ENCODE results near the gene IFIT3. TPM values are rescaled to one million over a fixed set of nuclear protein-coding genes. Genes with fewer than 3 reads are reported as not detected.

The IFIT3 gene
- total RNA-seq, 1 donor from 2014 or later, result 16.8 TPM

GRCh38 chr10:89299031-89299430, 28.8 kb upstream of the IFIT3 start:
- H3K4me3 Mint-ChIP-seq (ENCODE audit: unreplicated experiment), result no peak overlapping the region
- no peak for DNase-seq (ENCODE audit: low spot score)
- TF ChIP-seq CTCF (IDR thresholded peaks at IDR 0.05; ENCODE audit: unreplicated experiment), result no peak
- peaks cover 31% of the 10 kb centered on the region for H3K4me1 Mint-ChIP-seq (ENCODE audit: unreplicated experiment)
- H3K27me3 Mint-ChIP-seq (ENCODE audit: unreplicated experiment), result peaks cover 5% of the 10 kb centered on the region
- H3K27ac Mint-ChIP-seq (ENCODE audit: unreplicated experiment), result no peak overlapping the region
- no peaks in the 10 kb centered on the region for H3K9me3 Mint-ChIP-seq (ENCODE audit: unreplicated experiment)
- H3K36me3 Mint-ChIP-seq (ENCODE audit: low read depth, unreplicated experiment), result no peaks in the 10 kb centered on the region

- DNase-seq (ENCODE audit: low spot score), result no peak
- Mint-ChIP-seq H3K27me3 (ENCODE audit: unreplicated experiment) (peaks cover 5% of the 10 kb centered on the region), H3K36me3 (ENCODE audit: low read depth, unreplicated experiment) (no peaks in the 10 kb centered on the region), H3K4me1 (ENCODE audit: unreplicated experiment) (peaks cover 25% of the 10 kb centered on the region), H3K27ac (ENCODE audit: unreplicated experiment) (peak overlapping the region; percentile 55), H3K9me3 (ENCODE audit: unreplicated experiment) (no peaks in the 10 kb centered on the region), H3K4me3 (ENCODE audit: unreplicated experiment) (no peak overlapping the region)
- TF ChIP-seq CTCF (IDR thresholded peaks at IDR 0.05; ENCODE audit: unreplicated experiment), result no peak
Observed at GRCh38 chr10:89301232-89301631, 26.6 kb upstream of the IFIT3 start.

GRCh38 chr10:89301721-89302445, 25.9 kb upstream of the IFIT3 start, which contains the start of gene IFIT2:
Gene IFIT2, plus strand, starts transcription at chr10:89302046. Its CDS starts 78 bp downstream, at chr10:89302124.
- TF ChIP-seq CTCF (IDR thresholded peaks at IDR 0.05; ENCODE audit: unreplicated experiment), result no peak
- peak within 1 kb of the TSS; percentile 55 for H3K27ac Mint-ChIP-seq (ENCODE audit: unreplicated experiment)
- H3K27me3 Mint-ChIP-seq (ENCODE audit: unreplicated experiment), result peaks cover 5% of the 10 kb centered on the region
- no peaks in the 10 kb centered on the region for H3K36me3 Mint-ChIP-seq (ENCODE audit: low read depth, unreplicated experiment)
- H3K9me3 Mint-ChIP-seq (ENCODE audit: unreplicated experiment), result no peaks in the 10 kb centered on the region
- peaks cover 25% of the 10 kb centered on the region for H3K4me1 Mint-ChIP-seq (ENCODE audit: unreplicated experiment)
- DNase-seq (ENCODE audit: low spot score), result no peak
- H3K4me3 Mint-ChIP-seq (ENCODE audit: unreplicated experiment), result no peak within 1 kb of the TSS

DNA sequence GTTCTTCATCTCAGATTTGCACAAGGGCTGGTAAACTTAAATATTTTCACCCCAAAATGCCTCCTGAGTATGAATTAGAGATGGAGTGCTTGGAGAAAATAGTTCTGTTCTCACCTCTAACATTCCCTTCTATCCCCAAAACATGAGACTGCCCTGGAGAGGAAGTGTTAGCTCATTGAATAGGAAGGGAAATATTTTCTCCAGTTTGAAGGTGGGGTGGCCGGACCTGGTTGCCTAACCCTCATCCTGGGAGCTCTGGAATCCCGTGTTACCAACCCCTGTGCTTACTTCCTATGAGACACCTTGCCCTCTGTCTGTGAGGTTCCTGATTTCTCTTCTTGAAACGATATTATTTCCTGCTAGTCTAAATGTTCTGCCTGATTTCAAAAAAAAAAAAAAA, 25.2 kb upstream of the IFIT3 start:
- no peaks in the 10 kb centered on the region for H3K9me3 Mint-ChIP-seq (ENCODE audit: unreplicated experiment)
- no peak for DNase-seq (ENCODE audit: low spot score)
- H3K27me3 Mint-ChIP-seq (ENCODE audit: unreplicated experiment), result peaks cover 5% of the 10 kb centered on the region
- no peak overlapping the region for H3K4me3 Mint-ChIP-seq (ENCODE audit: unreplicated experiment)
- no peaks in the 10 kb centered on the region for H3K36me3 Mint-ChIP-seq (ENCODE audit: low read depth, unreplicated experiment)
- no peak overlapping the region for H3K27ac Mint-ChIP-seq (ENCODE audit: unreplicated experiment)
- TF ChIP-seq CTCF (IDR thresholded peaks at IDR 0.05; ENCODE audit: unreplicated experiment), result no peak
- H3K4me1 Mint-ChIP-seq (ENCODE audit: unreplicated experiment), result peaks cover 25% of the 10 kb centered on the region

DNA sequence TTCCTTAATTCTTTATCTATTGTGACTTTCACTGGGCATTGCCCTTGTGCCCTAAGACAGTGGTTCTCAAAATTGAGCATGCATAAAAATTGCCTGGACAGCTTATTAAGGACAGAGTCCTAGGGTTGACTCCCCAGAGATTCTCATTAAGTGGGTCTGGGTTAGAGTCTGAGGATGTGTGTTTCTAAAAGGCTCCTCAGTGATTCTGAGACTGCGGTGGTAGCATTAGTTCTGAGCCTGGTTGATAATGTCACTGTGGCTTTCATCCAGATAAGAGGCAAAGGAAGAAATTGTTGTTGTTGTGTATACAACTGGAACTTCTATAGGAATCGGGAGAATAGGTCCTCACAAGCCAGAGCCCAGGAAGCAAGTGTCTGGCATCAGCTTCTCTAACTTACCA, 24.6 kb upstream of the IFIT3 start:
- no peaks in the 10 kb centered on the region for H3K9me3 Mint-ChIP-seq (ENCODE audit: unreplicated experiment)
- TF ChIP-seq CTCF (IDR thresholded peaks at IDR 0.05; ENCODE audit: unreplicated experiment), result no peak
- no peak overlapping the region for H3K4me3 Mint-ChIP-seq (ENCODE audit: unreplicated experiment)
- H3K4me1 Mint-ChIP-seq (ENCODE audit: unreplicated experiment), result peaks cover 25% of the 10 kb centered on the region
- no peak for DNase-seq (ENCODE audit: low spot score)
- peaks cover 4% of the 10 kb centered on the region for H3K27me3 Mint-ChIP-seq (ENCODE audit: unreplicated experiment)
- no peaks in the 10 kb centered on the region for H3K36me3 Mint-ChIP-seq (ENCODE audit: low read depth, unreplicated experiment)
- no peak overlapping the region for H3K27ac Mint-ChIP-seq (ENCODE audit: unreplicated experiment)

All from endothelial cell (in vitro differentiated cells).